ENCODE results near the gene VRK1. TPM values are rescaled to one million over a fixed set of nuclear protein-coding genes. Genes with fewer than 3 reads are reported as not detected.

Gene VRK1
- total RNA-seq, 4 donors from 2014 or later, result 3.8 to 7.0 (median 5.4) TPM

DNA sequence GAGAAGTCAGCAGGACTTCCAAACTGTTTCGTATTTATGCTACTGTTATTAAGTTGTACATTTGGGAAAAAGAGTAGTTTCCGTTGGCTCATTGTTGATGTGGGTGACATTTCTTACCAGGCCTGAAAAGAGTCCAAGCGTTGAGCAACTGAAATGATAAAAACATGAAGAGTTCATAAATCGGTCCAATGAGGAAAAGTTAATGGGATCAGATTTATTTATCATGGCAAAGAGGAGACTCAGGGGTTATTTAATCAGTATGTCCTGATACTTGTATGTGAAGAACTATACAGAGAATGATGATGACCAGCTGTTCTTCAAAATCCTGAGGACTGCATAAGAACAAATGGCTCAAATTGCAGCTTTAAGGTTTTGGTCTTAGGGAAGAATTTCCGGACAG, 7.7 kb downstream of the VRK1 start:
- in situ Hi-C loops (cut with MboI; ENCODE audit: low sequenced_read_pairs in 4 of 4), result no loop called here
- no peak for ATAC-seq
- intact Hi-C loops (cut with DNase I; ENCODE audit: low total_unique reads), result no loop called here

DNA sequence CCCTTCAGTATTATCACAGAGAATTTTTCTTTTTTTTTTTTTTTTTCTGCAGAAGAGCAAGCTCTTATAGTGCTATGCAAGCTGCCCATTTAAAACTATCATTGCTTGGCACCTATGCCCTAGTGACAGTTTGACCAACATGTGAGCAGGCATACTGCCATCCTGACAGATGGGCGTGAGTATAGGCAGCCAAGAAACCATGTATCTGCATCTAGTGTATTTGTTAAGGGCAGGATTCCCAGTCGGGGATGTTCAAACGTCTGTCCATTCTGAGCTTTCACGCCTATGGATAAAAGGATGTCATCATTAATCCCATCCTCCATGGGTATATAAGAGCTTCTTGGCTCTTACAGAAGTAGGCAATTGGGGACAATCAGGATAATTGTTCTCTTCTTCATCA, 8.8 kb downstream of the VRK1 start:
- H3K27ac ChIP-seq, result no peak overlapping the region
- no peaks in the 10 kb centered on the region for H3K9me3 ChIP-seq
- DNase-seq (no peak), ATAC-seq (no peak)
- no peak overlapping the region for H3K4me3 ChIP-seq
- intact Hi-C loops (cut with DNase I; ENCODE audit: low total_unique reads), result no loop called here
- in situ Hi-C loops (cut with MboI; ENCODE audit: low sequenced_read_pairs in 4 of 4), result no loop called here
- TF ChIP-seq POLR2A (IDR thresholded peaks at IDR 0.05), result no peak
- TF ChIP-seq, protein P1, sequence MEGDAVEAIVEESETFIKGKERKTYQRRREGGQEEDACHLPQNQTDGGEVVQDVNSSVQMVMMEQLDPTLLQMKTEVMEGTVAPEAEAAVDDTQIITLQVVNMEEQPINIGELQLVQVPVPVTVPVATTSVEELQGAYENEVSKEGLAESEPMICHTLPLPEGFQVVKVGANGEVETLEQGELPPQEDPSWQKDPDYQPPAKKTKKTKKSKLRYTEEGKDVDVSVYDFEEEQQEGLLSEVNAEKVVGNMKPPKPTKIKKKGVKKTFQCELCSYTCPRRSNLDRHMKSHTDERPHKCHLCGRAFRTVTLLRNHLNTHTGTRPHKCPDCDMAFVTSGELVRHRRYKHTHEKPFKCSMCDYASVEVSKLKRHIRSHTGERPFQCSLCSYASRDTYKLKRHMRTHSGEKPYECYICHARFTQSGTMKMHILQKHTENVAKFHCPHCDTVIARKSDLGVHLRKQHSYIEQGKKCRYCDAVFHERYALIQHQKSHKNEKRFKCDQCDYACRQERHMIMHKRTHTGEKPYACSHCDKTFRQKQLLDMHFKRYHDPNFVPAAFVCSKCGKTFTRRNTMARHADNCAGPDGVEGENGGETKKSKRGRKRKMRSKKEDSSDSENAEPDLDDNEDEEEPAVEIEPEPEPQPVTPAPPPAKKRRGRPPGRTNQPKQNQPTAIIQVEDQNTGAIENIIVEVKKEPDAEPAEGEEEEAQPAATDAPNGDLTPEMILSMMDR (IDR thresholded peaks at IDR 0.05 in 4 of 5, conservative IDR thresholded peaks at IDR 0.05 in 1 of 5), result no peak
- no peaks in the 10 kb centered on the region for H3K27me3 ChIP-seq
- H3K4me1 ChIP-seq, result peaks cover 5 to 8% of the 10 kb centered on the region in 2 donors
- H3K36me3 ChIP-seq, result no peaks in the 10 kb centered on the region

More for the DNA sequence above, 7.7 kb downstream of the VRK1 start:
- Histone ChIP-seq H3K27me3 (no peaks in the 10 kb centered on the region), H3K27ac (no peak overlapping the region), H3K4me1 (peaks cover 5 to 8% of the 10 kb centered on the region in 2 donors), H3K36me3 (no peaks in the 10 kb centered on the region), H3K4me3 (no peak overlapping the region), H3K9me3 (no peaks in the 10 kb centered on the region)
- no peak for DNase-seq
- TF ChIP-seq, protein P1 (IDR thresholded peaks at IDR 0.05 in 4 of 5, conservative IDR thresholded peaks at IDR 0.05 in 1 of 5), result no peak
- TF ChIP-seq POLR2A (IDR thresholded peaks at IDR 0.05), result no peak

GRCh38 chr14:96806836-96807235, 9.7 kb downstream of the VRK1 start:
- Histone ChIP-seq H3K27ac (no peak overlapping the region), H3K9me3 (no peaks in the 10 kb centered on the region), H3K4me1 (peaks cover 5 to 8% of the 10 kb centered on the region in 2 donors), H3K27me3 (no peaks in the 10 kb centered on the region), H3K36me3 (no peaks in the 10 kb centered on the region), H3K4me3 (no peak overlapping the region)
- in situ Hi-C loops (cut with MboI; ENCODE audit: low sequenced_read_pairs in 4 of 4) (no loop called here), intact Hi-C loops (cut with DNase I; ENCODE audit: low total_unique reads) (no loop called here)
- TF ChIP-seq POLR2A (IDR thresholded peaks at IDR 0.05), result no peak
- no peak for DNase-seq
- no peak for ATAC-seq

DNA sequence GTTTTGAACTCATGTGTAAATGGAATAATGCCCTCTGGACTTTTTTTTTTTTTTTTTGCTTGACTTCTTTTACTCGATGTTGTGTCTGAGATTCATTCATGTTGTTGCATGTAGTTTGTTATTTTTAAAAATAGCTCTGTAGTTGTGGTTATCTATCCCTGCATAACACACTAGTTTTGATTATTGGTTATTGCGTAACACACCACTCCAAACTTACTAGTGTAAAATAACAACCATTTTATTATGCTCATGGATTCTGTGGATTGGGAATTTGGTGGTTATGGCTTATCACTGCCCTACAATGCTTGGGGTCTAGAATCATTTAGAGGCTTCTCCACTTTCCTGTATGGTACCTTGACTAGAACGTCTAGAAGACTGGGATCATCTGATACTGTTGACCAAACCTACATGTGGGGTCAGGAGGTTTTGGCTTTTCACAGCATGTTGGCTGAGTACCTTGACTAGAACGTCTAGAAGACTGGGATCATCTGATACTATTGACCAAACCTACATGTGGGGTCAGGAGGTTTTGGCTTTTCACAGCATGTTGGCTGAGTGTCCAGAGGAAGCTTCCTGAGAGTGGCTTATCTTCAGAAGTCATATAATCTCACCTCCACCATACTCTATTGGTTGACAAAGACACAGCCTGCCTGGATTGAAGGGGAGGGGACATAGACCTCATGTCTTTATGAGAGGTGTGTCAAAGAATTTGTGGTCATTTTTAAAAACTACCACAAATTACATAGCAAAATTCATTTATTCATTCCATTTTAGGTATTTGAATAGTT, 11.6 kb downstream of the VRK1 start:
- intact Hi-C loops (cut with DNase I; ENCODE audit: low total_unique reads), result no loop called here
- H3K4me3 ChIP-seq, result no peak overlapping the region

DNA sequence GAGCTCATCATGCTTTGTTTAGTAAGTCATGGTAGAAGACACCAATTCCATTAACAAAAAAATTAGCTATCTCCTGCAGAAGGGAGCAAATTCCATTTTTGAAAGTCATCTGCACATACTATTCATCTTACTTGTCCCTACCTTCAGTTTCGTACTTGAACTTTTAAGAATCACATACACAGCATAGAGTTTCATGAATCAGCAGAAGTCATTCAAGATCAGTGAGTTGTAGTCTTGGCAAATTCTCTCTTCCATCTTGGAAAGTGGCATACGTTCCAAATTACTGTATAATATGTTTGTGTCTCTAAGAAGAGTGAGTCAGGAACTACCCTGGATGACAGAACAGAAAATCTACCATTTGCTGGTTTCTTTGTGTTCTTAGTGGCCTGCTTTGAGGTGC, 14.1 kb downstream of the VRK1 start:
- DNase-seq, result no peak
- intact Hi-C loops (cut with DNase I; ENCODE audit: low total_unique reads) (no loop called here), in situ Hi-C loops (cut with MboI; ENCODE audit: low sequenced_read_pairs in 4 of 4) (no loop called here)
- no peak overlapping the region for H3K4me3 ChIP-seq
- H3K27me3 ChIP-seq, result no peaks in the 10 kb centered on the region
- H3K27ac ChIP-seq, result no peak overlapping the region
- no peaks in the 10 kb centered on the region for H3K9me3 ChIP-seq
- no peak for ATAC-seq
- no peaks in the 10 kb centered on the region for H3K4me1 ChIP-seq
- TF ChIP-seq, protein P1 (IDR thresholded peaks at IDR 0.05 in 4 of 5, conservative IDR thresholded peaks at IDR 0.05 in 1 of 5), result no peak
- no peak for TF ChIP-seq POLR2A (IDR thresholded peaks at IDR 0.05)
- H3K36me3 ChIP-seq, result no peaks in the 10 kb centered on the region

More for the DNA sequence above, 11.6 kb downstream of the VRK1 start:
- Histone ChIP-seq H3K36me3 (no peaks in the 10 kb centered on the region), H3K9me3 (no peaks in the 10 kb centered on the region), H3K27ac (no peak overlapping the region), H3K27me3 (no peaks in the 10 kb centered on the region), H3K4me1 (peaks cover 5 to 8% of the 10 kb centered on the region in 2 donors)
- ATAC-seq, result no peak
- in situ Hi-C loops (cut with MboI; ENCODE audit: low sequenced_read_pairs in 4 of 4), result no loop called here
- DNase-seq, result no peak
- TF ChIP-seq, protein P1 (IDR thresholded peaks at IDR 0.05 in 4 of 5, conservative IDR thresholded peaks at IDR 0.05 in 1 of 5), result no peak
